ENCODE data around the gene ID2. TPM values are rescaled to one million over a fixed set of nuclear protein-coding genes. Genes with fewer than 3 reads are reported as not detected.

The ID2 gene
- total RNA-seq, 2 experiments from 2014 or later = 85.7 to 91.6 TPM

DNA sequence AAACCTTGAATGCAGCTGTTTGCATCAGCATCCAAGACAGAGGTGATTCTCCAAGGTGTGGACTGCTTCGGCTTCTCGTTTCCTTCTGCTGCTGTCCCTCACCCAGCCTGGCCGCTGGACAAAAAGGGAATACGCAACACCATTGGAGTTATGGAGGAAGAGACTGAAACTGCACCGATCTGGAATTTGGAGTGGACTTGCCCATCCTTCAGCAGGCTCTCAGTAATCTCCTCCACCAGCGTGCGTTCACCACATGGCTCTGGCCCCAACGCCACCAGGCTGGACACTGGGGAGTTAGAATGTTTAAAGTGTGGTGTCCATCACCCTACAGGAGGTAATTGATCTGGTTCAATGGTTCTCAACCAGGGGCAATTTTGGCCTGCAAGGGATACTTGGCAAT, 41.4 kb upstream of the ID2 start:
- ChIA-PET CTCF (no interaction called here), POLR2A (interaction anchor here (1.1 kb wide), 1 partner anchor 40 kb away, joined by 3 read pairs; no protein-coding TSS in a partner anchor)
- H3K9me3 Mint-ChIP-seq = no peaks in the 10 kb centered on the region
- H3K27me3 Mint-ChIP-seq = no peaks in the 10 kb centered on the region
- ATAC-seq = no peak
- no peak overlapping the region for H3K27ac Mint-ChIP-seq
- DNase-seq = no peak
- intact Hi-C loops (cut with micrococcal nuclease) = no loop called here
- no peaks in the 10 kb centered on the region for H3K36me3 Mint-ChIP-seq (ENCODE audit: low read depth)
- TF ChIP-seq, protein P1, sequence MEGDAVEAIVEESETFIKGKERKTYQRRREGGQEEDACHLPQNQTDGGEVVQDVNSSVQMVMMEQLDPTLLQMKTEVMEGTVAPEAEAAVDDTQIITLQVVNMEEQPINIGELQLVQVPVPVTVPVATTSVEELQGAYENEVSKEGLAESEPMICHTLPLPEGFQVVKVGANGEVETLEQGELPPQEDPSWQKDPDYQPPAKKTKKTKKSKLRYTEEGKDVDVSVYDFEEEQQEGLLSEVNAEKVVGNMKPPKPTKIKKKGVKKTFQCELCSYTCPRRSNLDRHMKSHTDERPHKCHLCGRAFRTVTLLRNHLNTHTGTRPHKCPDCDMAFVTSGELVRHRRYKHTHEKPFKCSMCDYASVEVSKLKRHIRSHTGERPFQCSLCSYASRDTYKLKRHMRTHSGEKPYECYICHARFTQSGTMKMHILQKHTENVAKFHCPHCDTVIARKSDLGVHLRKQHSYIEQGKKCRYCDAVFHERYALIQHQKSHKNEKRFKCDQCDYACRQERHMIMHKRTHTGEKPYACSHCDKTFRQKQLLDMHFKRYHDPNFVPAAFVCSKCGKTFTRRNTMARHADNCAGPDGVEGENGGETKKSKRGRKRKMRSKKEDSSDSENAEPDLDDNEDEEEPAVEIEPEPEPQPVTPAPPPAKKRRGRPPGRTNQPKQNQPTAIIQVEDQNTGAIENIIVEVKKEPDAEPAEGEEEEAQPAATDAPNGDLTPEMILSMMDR (IDR thresholded peaks at IDR 0.05) = no peak
- peaks cover 4% of the 10 kb centered on the region for H3K4me1 Mint-ChIP-seq (ENCODE audit: low read depth)
- H3K4me3 Mint-ChIP-seq = no peak overlapping the region

GRCh38 chr2:8641301-8641965, 40.4 kb upstream of the ID2 start:
- no peaks in the 10 kb centered on the region for H3K9me3 Mint-ChIP-seq
- H3K36me3 Mint-ChIP-seq (ENCODE audit: low read depth) = no peaks in the 10 kb centered on the region
- intact Hi-C loops (cut with micrococcal nuclease) = no loop called here
- H3K27ac Mint-ChIP-seq = no peak overlapping the region
- no peak overlapping the region for H3K4me3 Mint-ChIP-seq
- ChIA-PET POLR2A (interaction anchor here (1.1 kb wide), 1 partner anchor 39 kb away, joined by 3 read pairs; no protein-coding TSS in a partner anchor), CTCF (no interaction called here)
- no peak for DNase-seq
- no peak for ATAC-seq
- no peaks in the 10 kb centered on the region for H3K27me3 Mint-ChIP-seq
- peaks cover 4% of the 10 kb centered on the region for H3K4me1 Mint-ChIP-seq (ENCODE audit: low read depth)
- TF ChIP-seq, protein P1 (IDR thresholded peaks at IDR 0.05) = no peak

DNA sequence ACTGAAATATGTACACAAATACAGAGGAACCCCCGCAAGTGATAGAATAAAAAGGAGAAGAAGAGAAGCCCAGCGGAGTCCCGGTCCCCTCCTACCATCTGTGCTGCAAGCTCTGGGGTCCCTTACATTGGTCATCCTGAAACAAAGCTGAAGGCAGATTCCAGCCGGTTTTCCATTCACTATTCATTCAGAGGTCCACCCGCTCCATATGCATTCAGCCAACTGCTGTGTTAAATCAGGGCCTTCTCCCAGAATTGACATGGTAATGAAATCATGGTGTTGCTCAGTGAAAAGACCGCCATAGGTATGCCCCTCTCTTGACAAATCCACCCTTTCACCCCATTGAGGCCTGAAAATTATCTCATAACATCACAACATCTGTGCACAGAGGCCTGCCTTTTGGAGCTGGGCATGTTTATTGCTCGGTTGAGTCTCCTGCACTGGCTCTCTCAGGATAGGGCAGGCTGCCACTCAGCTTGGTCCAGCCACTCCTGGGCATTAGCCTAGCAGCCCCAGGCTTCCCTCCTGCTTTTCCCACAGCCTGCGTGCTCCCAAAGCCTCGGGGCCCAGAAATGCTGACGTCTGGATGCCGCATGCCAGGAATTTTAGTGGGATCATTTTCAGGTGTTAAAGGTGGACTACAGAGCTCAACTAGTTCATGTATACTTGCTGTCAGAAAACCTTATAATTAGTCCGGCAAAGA, 39.3 kb upstream of the ID2 start:
- ChIA-PET CTCF (interaction anchor here (1.3 kb wide), 1 partner anchor 21 kb away, joined by 3 read pairs; no protein-coding TSS in a partner anchor), POLR2A (no interaction called here)
- no peak for ATAC-seq
- no peak overlapping the region for H3K4me3 Mint-ChIP-seq
- TF ChIP-seq, protein P1 (IDR thresholded peaks at IDR 0.05) = no peak
- no peak overlapping the region for H3K27ac Mint-ChIP-seq
- intact Hi-C loops (cut with micrococcal nuclease) = no loop called here
- DNase-seq = no peak
- H3K36me3 Mint-ChIP-seq (ENCODE audit: low read depth) = no peaks in the 10 kb centered on the region
- H3K9me3 Mint-ChIP-seq = no peaks in the 10 kb centered on the region
- peaks cover 4% of the 10 kb centered on the region for H3K4me1 Mint-ChIP-seq (ENCODE audit: low read depth)
- no peaks in the 10 kb centered on the region for H3K27me3 Mint-ChIP-seq

DNA sequence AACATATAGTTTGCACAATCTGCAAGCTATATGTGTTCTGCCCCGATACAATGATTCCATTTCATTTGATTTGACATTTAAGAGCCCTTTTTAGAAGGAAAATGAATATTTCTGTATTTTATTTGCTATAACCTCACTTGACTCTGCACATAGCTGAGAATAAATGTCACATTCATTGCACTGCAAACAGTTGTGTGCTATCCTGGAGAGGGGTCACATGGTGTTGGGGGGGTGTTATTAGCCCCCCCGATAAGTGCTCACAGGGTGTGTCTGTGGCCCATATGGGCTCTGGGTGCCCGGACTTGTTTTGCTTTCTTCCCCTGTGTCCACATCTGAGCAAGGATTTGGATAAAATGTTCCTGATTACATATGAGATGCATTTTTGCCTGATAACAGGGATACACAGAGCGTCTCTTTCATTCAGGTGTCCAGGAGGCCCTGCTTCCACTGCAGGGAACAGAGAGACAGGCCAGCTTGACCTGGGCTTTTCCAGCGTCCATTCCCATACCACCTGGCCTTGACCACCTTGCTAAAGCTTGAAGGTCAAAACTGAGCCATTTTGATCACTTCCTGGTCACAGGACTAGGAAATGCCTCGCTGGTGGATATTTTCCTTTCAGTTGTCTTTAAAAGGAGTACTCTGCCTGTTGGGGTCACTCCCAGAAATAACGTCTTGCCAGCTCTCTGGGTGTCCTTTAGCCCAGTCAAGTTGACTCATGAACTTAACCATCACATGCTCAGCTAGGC, 38.4 kb upstream of the ID2 start:
- Mint-ChIP-seq H3K4me1 (ENCODE audit: low read depth) (peaks cover 4% of the 10 kb centered on the region), H3K4me3 (no peak overlapping the region), H3K9me3 (no peaks in the 10 kb centered on the region), H3K36me3 (ENCODE audit: low read depth) (no peaks in the 10 kb centered on the region), H3K27me3 (no peaks in the 10 kb centered on the region), H3K27ac (no peak overlapping the region)
- ChIA-PET POLR2A (interaction anchor here (0.8 kb wide), 1 partner anchor 26 kb away, joined by 3 read pairs; no protein-coding TSS in a partner anchor), CTCF (interaction anchor here (1.3 kb wide), 1 partner anchor 22 kb away, joined by 3 read pairs; no protein-coding TSS in a partner anchor)
- ATAC-seq (no peak), DNase-seq (no peak)
- TF ChIP-seq, protein P1 (IDR thresholded peaks at IDR 0.05) = no peak
- intact Hi-C loops (cut with micrococcal nuclease) = no loop called here
